K562 (cell line): ENCODE data around the gene SLC45A3. TPM values are rescaled to one million over a fixed set of nuclear protein-coding genes. Genes with fewer than 3 reads are reported as not detected.

Source experiments
- ATAC-seq: fragments of 200-7000 bp; cut with Tn5 transposase; 3 replicates; pipeline ENCODE4 v1.9.1; 2020; ENCODE audit warnings: moderate library complexity
- BruUV-seq: library from RNA; stranded (reverse); fragments of 400-500 nt; replicated peaks from 2 replicates; lab custom pipeline; 2021; lab: Mats Ljungman, UMichigan
- CTCF ChIA-PET: fragments of 300-600 bp; formaldehyde crosslinking; extraction: SDS; loops from one replicate; lab custom pipeline; 2021; ENCODE audit warnings: low intra/inter-chr PET ratio; lab: Yijun Ruan, JAX
- POLR2A ChIA-PET: fragments of 300-600, 350-650 bp; sonication (Branson Sonifier 250); formaldehyde crosslinking; extraction: SDS; loops from one replicate; lab custom pipeline; 2021; ENCODE audit warnings: antibody characterized with exemption, inconsistent platforms; lab: Yijun Ruan, JAX
- DNase-seq, 4 experiments: peaks; one replicate each; pipeline versions ENCODE4 v3.0.0 to v3.0.0-alpha.2; 2011 to 2018; ENCODE audit warnings: low spot score in 3 of 4, mixed read lengths in 3 of 4; ENCODE audit errors: extremely low read depth in 1 of 4
- FAIRE-seq: peaks from 2 replicates; lab custom pipeline; 2011; peaks lifted over from hg19 to GRCh38; lab: Jason Lieb, UNC
- H2AFZ ChIP-seq: 2 replicates; pipeline ENCODE4 v1.6.0; 2011; ENCODE audit warnings: low read depth, low read length, control low read depth, inconsistent platforms
- H3K27ac ChIP-seq: fragments of 200-600 bp; 3 replicates; pipeline ENCODE4 v1.8.0; 2011; ENCODE audit warnings: low read depth, mild to moderate bottlenecking, control low read depth, inconsistent platforms, low read length, moderate library complexity, mixed read lengths; ENCODE audit errors: extremely low read depth
- H3K27me3 ChIP-seq, 2 experiments: fragments of 300-600 bp in 1 of 2; 2 replicates in 1 of 2; 3 replicates in 1 of 2; pipeline versions ENCODE4 v1.6.0 to v1.8.0; 2011; ENCODE audit warnings: inconsistent platforms in 2 of 2, low read length in 2 of 2, mild to moderate bottlenecking in 1 of 2, mixed read lengths in 1 of 2, moderate library complexity in 1 of 2; ENCODE audit not compliant: control insufficient read depth in 2 of 2, insufficient read depth in 2 of 2
- H3K36me3 ChIP-seq: fragments of 300-600 bp; 3 replicates; pipeline ENCODE4 v1.8.0; 2011; ENCODE audit warnings: mild to moderate bottlenecking, low read length, inconsistent platforms; ENCODE audit not compliant: control insufficient read depth, insufficient read depth
- H3K4me1 ChIP-seq, 2 experiments: fragments of 200-600 bp in 1 of 2; replicated peaks in 1 of 2; 2 replicates in 1 of 2; 3 replicates in 1 of 2; pipeline versions ENCODE4 v1.5.1 to v1.8.0; 2011; ENCODE audit warnings: inconsistent platforms in 2 of 2, low read length in 2 of 2, mild to moderate bottlenecking in 1 of 2, mixed read lengths in 1 of 2, moderate library complexity in 1 of 2; ENCODE audit not compliant: control insufficient read depth in 2 of 2, insufficient read depth in 2 of 2
- H3K4me2 ChIP-seq: 2 replicates; pipeline ENCODE4 v1.6.1; 2011; ENCODE audit warnings: low read length, control low read depth, inconsistent platforms, mixed read lengths; ENCODE audit not compliant: insufficient read depth
- H3K4me3 ChIP-seq: fragments of 200-600 bp; sonication (generic), shearing (Covaris generic); 2 replicates; pipeline ENCODE4 v1.5.1; 2016; ENCODE audit warnings: control low read depth, inconsistent platforms
- H3K79me2 ChIP-seq: fragments of 200-600 bp; 3 replicates; pipeline ENCODE4 v1.8.0; 2011; ENCODE audit warnings: low read length, inconsistent platforms; ENCODE audit not compliant: control insufficient read depth, insufficient read depth
- H3K9ac ChIP-seq, 2 experiments: 2 replicates each; pipeline versions ENCODE4 v1.6.0 to v1.6.1; 2011; ENCODE audit warnings: low read depth in 2 of 2, low read length in 2 of 2, control low read depth in 1 of 2, inconsistent platforms in 1 of 2, mild to moderate bottlenecking in 1 of 2, mixed read lengths in 1 of 2; ENCODE audit not compliant: insufficient read depth in 1 of 2
- H3K9me1 ChIP-seq: one replicate; pipeline ENCODE4 v1.6.0; 2011; ENCODE audit warnings: inconsistent platforms, mild to moderate bottlenecking, low read length, moderate library complexity; ENCODE audit not compliant: control insufficient read depth, insufficient read depth
- H3K9me3 ChIP-seq: replicated peaks from 2 replicates; pipeline ENCODE4 v1.5.1; 2011; ENCODE audit warnings: low read depth, low read length, inconsistent platforms; ENCODE audit not compliant: control insufficient read depth, insufficient read depth
- H4K20me1 ChIP-seq: replicated peaks from 2 replicates; pipeline ENCODE4 v1.6.1; 2011; ENCODE audit warnings: low read length, inconsistent platforms, mixed read lengths; ENCODE audit not compliant: control insufficient read depth, insufficient read depth
- ARID4B ChIP-seq: sonication (generic); formaldehyde crosslinking; IDR thresholded peaks from 2 replicates; pipeline ENCODE4 v1.8.0; 2022; ENCODE audit warnings: mild to moderate bottlenecking, missing genetic modification reagents
- BRD4 ChIP-seq: fragments of 200-600 bp; sonication (generic); IDR thresholded peaks from 2 replicates; pipeline ENCODE4 v1.6.1; 2017; ENCODE audit warnings: inconsistent platforms
- CC2D1A ChIP-seq: fragments of 450-650 bp; IDR thresholded peaks from 2 replicates; pipeline ENCODE4 v1.6.1; 2017; ENCODE audit warnings: mild to moderate bottlenecking
- GTF3C2 ChIP-seq: IDR thresholded peaks from 3 replicates; pipeline ENCODE4 v1.6.1; 2011; ENCODE audit warnings: borderline replicate concordance, mild to moderate bottlenecking, moderate library complexity; ENCODE audit not compliant: insufficient read length; ENCODE audit errors: extremely low read depth
- KAT7 ChIP-seq: sonication (generic); formaldehyde crosslinking; IDR thresholded peaks from 2 replicates; pipeline ENCODE4 v1.8.0; 2022; ENCODE audit warnings: missing genetic modification reagents, mild to moderate bottlenecking, borderline replicate concordance
- NEUROD1 ChIP-seq: fragments of 150-350 bp; IDR thresholded peaks from 2 replicates; pipeline ENCODE4 v1.6.1; 2014; ENCODE audit warnings: borderline replicate concordance, low read length, low read depth; ENCODE audit not compliant: partially characterized antibody
- USF1 ChIP-seq: sonication (generic); formaldehyde crosslinking; IDR thresholded peaks from 2 replicates; pipeline ENCODE4 v1.9.0; 2022; ENCODE audit warnings: mild to moderate bottlenecking, missing genetic modification reagents
- ZFP1 ChIP-seq: fragments of 450-650 bp; formaldehyde crosslinking; IDR thresholded peaks from 2 replicates; pipeline ENCODE4 v1.4.0; 2020; ENCODE audit warnings: mild to moderate bottlenecking, mixed read lengths
- ZNF445 ChIP-seq: fragments of 250-450 bp; sonication (Bioruptor Pico); IDR thresholded peaks from 2 replicates; pipeline ENCODE4 v1.4.0; 2020; ENCODE audit warnings: low read depth, mild to moderate bottlenecking, moderate library complexity
- ZNF668 ChIP-seq: fragments of 250-450 bp; sonication (Bioruptor Pico); IDR thresholded peaks from 2 replicates; pipeline ENCODE4 v1.8.0; 2022; ENCODE audit warnings: mild to moderate bottlenecking, inconsistent platforms
- WGBS: fragments of 100-300 bp; shearing (Covaris generic); methylation state at CpG from one replicate; pipeline ENCODE4 v1.1.6; 2016; ENCODE audit warnings: low coverage, mixed read lengths; ENCODE audit not compliant: insufficient coverage; ENCODE audit errors: missing lambda C conversion rate; 5-methylcytosine and 5-hydroxymethylcytosine counted together
- in situ Hi-C: fragments of 300-500 bp; cut with MboI; formaldehyde crosslinking; loops from 4 replicates; pipeline ENCODE4 v1.15.0; 2018; ENCODE audit warnings: inconsistent platforms, mixed read lengths
- intact Hi-C: fragments of 100-400 bp; cut with micrococcal nuclease; formaldehyde crosslinking; loops from 2 replicates; pipeline ENCODE4 v1.14.2; 2022
- polyA plus RNA-seq, 8 experiments: library from polyadenylated mRNA; depleted of rRNA in 4 of 8; stranded (reverse) in 5 of 8; unstranded in 3 of 8; fragments of >200 nt; fragmentation: Nextera tagmentation in 2 of 8; fragmentation: Illumina TruSeq in 1 of 8; extraction: Ambion mirVana in 2 of 8; extraction: Trizol in 1 of 8; gene quantifications; 2 replicates each; pipeline versions ENCODE4 v1.2.1 to v1.2.3, GENCODE V29; 2011 to 2014; ENCODE audit warnings: inconsistent platforms in 1 of 8, missing spikeins in 1 of 8
- total RNA-seq, 7 experiments: library from RNA; depleted of rRNA in 6 of 7; stranded (reverse); fragments of >200 nt in 6 of 7; fragmentation: Illumina TruSeq in 2 of 7; extraction: Trizol in 2 of 7; gene quantifications; 2 replicates each; pipeline versions ENCODE4 v1.2.1 to v1.2.3, GENCODE V29; 2011 to 2021; ENCODE audit warnings: low replicate concordance in 1 of 7

SLC45A3 gene
- total and polyA plus RNA-seq, 9 of the 15 experiments (the other 6 are each of a cell fraction or from before 2014, with no cell fraction given), result 0.06 to 3.3 (median 1.3) TPM

- no peak overlapping the region for H3K9ac ChIP-seq
- peaks cover 0 to 6% of the 10 kb centered on the region in 2 experiments; a peak in 2 of 5 replicates for H3K4me1 ChIP-seq
- no peak overlapping the region for H3K27ac ChIP-seq
- no peaks in the 10 kb centered on the region for H3K36me3 ChIP-seq
- DNase-seq (no peak), FAIRE-seq (no peak), ATAC-seq (peak; percentile 41)
- WGBS, result 27% methylated on average over 9 of the region's 9 CpGs
- in situ Hi-C loops (no loop called here), intact Hi-C loops (no loop called here)
- H3K4me3 ChIP-seq, result no peak overlapping the region
- peaks cover 0 to 4% of the 10 kb centered on the region in 2 experiments; a peak in 2 of 5 replicates for H3K27me3 ChIP-seq
- POLR2A ChIA-PET, result interaction anchor here (1.7 kb wide), 1 partner anchor 21 kb away, joined by 6 read pairs; no protein-coding TSS in a partner anchor
- no TSS peak for BruUV-seq
- H4K20me1 ChIP-seq, result 0 out of 2 replicates have a peak, but pooled peaks cover 4% of the 10 kb centered on the region
- H3K4me2 ChIP-seq, result no peak overlapping the region
- H3K79me2 ChIP-seq, result no peaks in the 10 kb centered on the region
- peak overlapping the region; percentile 36; the same call in 1 of the 2 replicates for H2AFZ ChIP-seq
- H3K9me3 ChIP-seq, result no peaks in the 10 kb centered on the region
- no peaks in the 10 kb centered on the region for H3K9me1 ChIP-seq
- CTCF ChIA-PET, result no interaction called here
- TF ChIP-seq ARID4B (CRISPR knock-in tag) (no peak), ZNF668 (no peak), KAT7 (CRISPR knock-in tag) (no peak), ZFP1 (CRISPR knock-in tag) (no peak), GTF3C2 (no peak), NEUROD1 (no peak), CC2D1A (no peak), BRD4 (no peak), ZNF445 (CRISPR knock-in tag) (no peak), USF1 (no peak)
These were observed 42.3 kb downstream of the SLC45A3 start for GRCh38 chr1:205637854-205638468.
